IMR-90 (cell line): Measurements from ENCODE around the gene TMEFF1. TPM values are rescaled to one million over a fixed set of nuclear protein-coding genes. Genes with fewer than 3 reads are reported as not detected.
A peak's percentile ranks its signal among the peaks of the same experiment; 100 is the strongest.

Experiments
- ATAC-seq: fragments of 200-7000 bp; cut with Tn5 transposase; 2 replicates; pipeline ENCODE4 v1.9.1; 2020; ENCODE audit warnings: low read depth, mild to moderate bottlenecking, moderate library complexity
- BruUV-seq: library from RNA; stranded (reverse); fragments of 400-500 nt; replicated peaks from 2 replicates; lab custom pipeline; 2021; lab: Mats Ljungman, UMichigan
- CTCF ChIA-PET: fragments of 300-600 bp; formaldehyde crosslinking; extraction: SDS; loops from one replicate; lab custom pipeline; 2021; ENCODE audit warnings: antibody characterized with exemption; lab: Yijun Ruan, JAX
- POLR2A ChIA-PET: fragments of 300-600 bp; sonication (Branson Sonifier 250); formaldehyde crosslinking; loops from one replicate; lab custom pipeline; 2022; ENCODE audit warnings: antibody characterized with exemption; ENCODE audit not compliant: unreplicated experiment; lab: Charles Lee
- DNase-seq: peaks from one replicate; pipeline ENCODE4 v3.0.0; 2013
- H2AFZ ChIP-seq: replicated peaks from 2 replicates; pipeline ENCODE3; 2013; ENCODE audit warnings: low read length, mild to moderate bottlenecking; ENCODE audit not compliant: poor library complexity
- H2AK5ac ChIP-seq: 2 replicates; pipeline ENCODE4 v1.6.1; 2013; ENCODE audit warnings: low read depth, low read length, inconsistent platforms
- H2AK9ac ChIP-seq: replicated peaks from 2 replicates; pipeline ENCODE3; 2013; ENCODE audit warnings: mild to moderate bottlenecking, low read depth, low read length, moderate library complexity; ENCODE audit not compliant: poor library complexity
- H2BK120ac ChIP-seq: 2 replicates; pipeline ENCODE4 v1.6.1; 2013; ENCODE audit warnings: low read depth, low read length, inconsistent platforms
- H2BK15ac ChIP-seq: 3 replicates; pipeline ENCODE4 v1.6.1; 2013; ENCODE audit warnings: low read depth, low read length, inconsistent platforms
- H2BK20ac ChIP-seq: 2 replicates; pipeline ENCODE4 v1.6.1; 2013; ENCODE audit warnings: low read depth, mild to moderate bottlenecking, inconsistent platforms, low read length, moderate library complexity
- H2BK5ac ChIP-seq: 2 replicates; pipeline ENCODE4 v1.6.1; 2013; ENCODE audit warnings: mild to moderate bottlenecking, low read depth, low read length, inconsistent platforms; ENCODE audit not compliant: poor library complexity, severe bottlenecking
- H3K14ac ChIP-seq: replicated peaks from 2 replicates; pipeline ENCODE4 v1.6.1; 2013; ENCODE audit warnings: low read depth, low read length, inconsistent platforms
- H3K18ac ChIP-seq: 2 replicates; pipeline ENCODE4 v1.6.1; 2013; ENCODE audit warnings: low read depth, low read length, control low read depth
- H3K23ac ChIP-seq: 2 replicates; pipeline ENCODE4 v1.6.1; 2013; ENCODE audit warnings: low read depth, low read length, inconsistent platforms
- H3K27ac ChIP-seq: 2 replicates; pipeline ENCODE4 v1.5.1; 2013; ENCODE audit warnings: mild to moderate bottlenecking, control low read depth, low read length; ENCODE audit not compliant: insufficient read depth
- H3K27me3 ChIP-seq: 2 replicates; pipeline ENCODE4 v1.6.1; 2013; ENCODE audit warnings: low read length; ENCODE audit not compliant: control insufficient read depth, insufficient read depth
- H3K36me3 ChIP-seq: 2 replicates; pipeline ENCODE4 v1.6.1; 2013; ENCODE audit warnings: low read length, mixed read lengths; ENCODE audit not compliant: control insufficient read depth, insufficient read depth
- H3K4ac ChIP-seq: 2 replicates; pipeline ENCODE4 v1.6.1; 2013; ENCODE audit warnings: low read depth, low read length, inconsistent platforms
- H3K4me1 ChIP-seq: 2 replicates; pipeline ENCODE4 v1.6.1; 2013; ENCODE audit warnings: low read length, mixed read lengths; ENCODE audit not compliant: control insufficient read depth, insufficient read depth
- H3K4me2 ChIP-seq: 2 replicates; pipeline ENCODE4 v1.6.1; 2013; ENCODE audit warnings: low read depth, mild to moderate bottlenecking, control low read depth, low read length, moderate library complexity
- H3K4me3 ChIP-seq: 2 replicates; pipeline ENCODE4 v1.5.1; 2013; ENCODE audit warnings: low read depth, mild to moderate bottlenecking, control low read depth, low read length, moderate library complexity; ENCODE audit not compliant: insufficient read depth
- H3K56ac ChIP-seq: 2 replicates; pipeline ENCODE4 v1.6.1; 2013; ENCODE audit warnings: low read length, inconsistent platforms; ENCODE audit not compliant: insufficient read depth; ENCODE audit errors: extremely low read depth
- H3K79me1 ChIP-seq, 2 experiments: 2 replicates each; pipeline ENCODE4 v1.6.1; 2013; ENCODE audit warnings: low read length in 2 of 2, inconsistent platforms in 1 of 2, low read depth in 1 of 2
- H3K9ac ChIP-seq: 2 replicates; pipeline ENCODE4 v1.6.1; 2013; ENCODE audit warnings: low read depth, low read length, control low read depth
- H3K9me1 ChIP-seq: 2 replicates; pipeline ENCODE4 v1.6.1; 2013; ENCODE audit warnings: low read length, inconsistent platforms; ENCODE audit not compliant: insufficient read depth
- H3K9me3 ChIP-seq: 2 replicates; pipeline ENCODE4 v1.6.1; 2013; ENCODE audit warnings: low read length; ENCODE audit not compliant: control insufficient read depth, insufficient read depth
- H4K20me1 ChIP-seq: 2 replicates; pipeline ENCODE4 v1.6.1; 2013; ENCODE audit warnings: low read length, inconsistent platforms; ENCODE audit not compliant: insufficient read depth
- H4K5ac ChIP-seq: 2 replicates; pipeline ENCODE4 v1.6.1; 2013; ENCODE audit warnings: mild to moderate bottlenecking, low read depth, low read length, control low read depth
- H4K8ac ChIP-seq, 2 experiments: 2 replicates each; pipeline ENCODE4 v1.6.1; 2013; ENCODE audit warnings: low read depth in 2 of 2, low read length in 2 of 2, control low read depth in 1 of 2, inconsistent platforms in 1 of 2
- H4K91ac ChIP-seq: 2 replicates; pipeline ENCODE4 v1.6.1; 2013; ENCODE audit warnings: low read depth, low read length, inconsistent platforms; ENCODE audit not compliant: insufficient read depth
- CEBPB ChIP-seq: IDR thresholded peaks from 2 replicates; pipeline ENCODE4 v1.6.1; 2012; ENCODE audit warnings: low read depth, low read length, improper control_type of control experiment
- FOS ChIP-seq: fragments of 150-350 bp; IDR thresholded peaks from 2 replicates; pipeline ENCODE4 v1.6.1; 2016; ENCODE audit warnings: low read depth, low read length
- WGBS, 2 experiments: methylation state at CpG; one replicate each; pipeline versions ENCODE4 v1.1.5 to v1.1.7; 2013; ENCODE audit warnings: missing lambda C conversion rate in 2 of 2; ENCODE audit not compliant: insufficient read length in 1 of 2; ENCODE audit errors: extremely low coverage in 2 of 2; 5-methylcytosine and 5-hydroxymethylcytosine counted together
- dilution Hi-C: fragments of 300-500 bp; cut with HindIII; formaldehyde crosslinking; loops from one replicate; pipeline ENCODE4 v1.14.3; 2018; ENCODE audit warnings: low sequenced_read_pairs; ENCODE audit not compliant: unreplicated experiment
- in situ Hi-C: fragments of 300-500 bp; cut with MboI; formaldehyde crosslinking; loops from 3 replicates; pipeline ENCODE4 v1.14.3; 2019; ENCODE audit warnings: low sequenced_read_pairs, inconsistent platforms, mixed read lengths
- intact Hi-C: fragments of 100-400 bp; cut with micrococcal nuclease; formaldehyde crosslinking; loops from 2 replicates; pipeline ENCODE4 v1.10.0; 2022
- polyA plus RNA-seq, 3 experiments: library from polyadenylated mRNA; depleted of rRNA; stranded (reverse); fragments of >200 nt; gene quantifications; 2 replicates each; pipeline ENCODE4 v1.2.3, GENCODE V29; 2012; ENCODE audit warnings: low replicate concordance in 1 of 3
- total RNA-seq: library from RNA; depleted of rRNA; stranded (reverse); fragments of >200 nt; gene quantifications from 2 replicates; pipeline ENCODE4 v1.2.3, GENCODE V29; 2012
- TF ChIP-seq, protein P1 (sequence below): conservative IDR thresholded peaks from 2 replicates; pipeline ENCODE4 v1.5.1; 2012; ENCODE audit warnings: mild to moderate bottlenecking, low read depth, low read length, improper control_type of control experiment
- TF ChIP-seq, protein P2 (sequence below): fragments of 150-350 bp; IDR thresholded peaks from 2 replicates; pipeline ENCODE4 v1.6.1; 2017; ENCODE audit warnings: mild to moderate bottlenecking, antibody characterized with exemption, low read length, low read depth

TMEFF1 gene
- total and polyA plus RNA-seq, 2 of the 4 experiments (the other 2 are of a cell fraction) = 0.62 to 0.90 TPM

DNA sequence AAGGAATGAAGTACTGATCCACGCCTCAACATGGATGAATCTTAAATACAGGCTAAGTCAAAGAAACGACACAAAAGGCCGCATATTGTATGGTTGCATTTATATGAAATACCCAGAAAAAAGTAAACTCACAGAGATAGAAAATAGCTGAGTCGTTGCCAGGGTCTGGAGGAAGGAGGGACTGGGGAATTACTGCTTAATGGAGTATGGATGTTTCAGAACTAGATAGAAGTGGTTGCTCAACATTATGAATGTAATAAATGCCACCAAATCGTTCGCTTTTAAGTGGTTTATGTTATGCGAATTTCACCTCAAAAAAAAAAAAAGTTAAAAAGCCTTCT is 46.8 kb upstream of the TMEFF1 start:
- Histone ChIP-seq H2AFZ (peak overlapping the region; percentile 66), H3K56ac (peak overlapping the region; percentile 84; the same call in 1 of the 2 replicates), H3K4me1 (peaks cover 13% of the 10 kb centered on the region), H2BK15ac (0 out of 3 replicates have a peak overlapping the region, but pooled peaks have one; percentile 7), H3K79me1 (peaks cover 5 to 17% of the 10 kb centered on the region in 2 experiments; a peak in 2 of 4 replicates), H3K27ac (peak overlapping the region; percentile 90), H3K23ac (peak overlapping the region; percentile 72; the same call in 1 of the 2 replicates), H3K18ac (peak overlapping the region; percentile 78; the same call in 1 of the 2 replicates), H3K9me1 (no peaks in the 10 kb centered on the region), H3K4me2 (peak overlapping the region; percentile 96), H3K14ac (peak overlapping the region; percentile 84), H3K9me3 (no peaks in the 10 kb centered on the region), H4K91ac (peak overlapping the region; percentile 72; the same call in 1 of the 2 replicates), H3K9ac (peak overlapping the region; percentile 89), H2AK9ac (no peak overlapping the region), H2BK20ac (peak overlapping the region; percentile 42; the same call in 1 of the 2 replicates), H2AK5ac (no peak overlapping the region), H4K5ac (peak overlapping the region; percentile 76; the same call in 1 of the 2 replicates), H3K36me3 (peaks cover 3% of the 10 kb centered on the region; the same call in 1 of the 2 replicates), H3K4ac (peak overlapping the region; percentile 72), H2BK5ac (peak overlapping the region; percentile 95), H3K4me3 (peak overlapping the region; percentile 66), H4K8ac (peak overlapping the region in 1 of 2 experiments; percentile 57), H3K27me3 (no peaks in the 10 kb centered on the region), H4K20me1 (no peaks in the 10 kb centered on the region), H2BK120ac (peak overlapping the region; percentile 43)
- no CpG with 5 or more reads among the region's 7 CpGs for WGBS, 2 experiments
- ChIA-PET POLR2A (interaction anchor here (0.6 kb wide), 1 partner anchor 427 kb away, joined by 8 read pairs; no protein-coding TSS in a partner anchor), CTCF (interaction anchor here (0.8 kb wide), 2 partner anchors 71 to 161 kb away, joined by 3 read pairs; no protein-coding TSS in a partner anchor)
- TF ChIP-seq, protein P1, sequence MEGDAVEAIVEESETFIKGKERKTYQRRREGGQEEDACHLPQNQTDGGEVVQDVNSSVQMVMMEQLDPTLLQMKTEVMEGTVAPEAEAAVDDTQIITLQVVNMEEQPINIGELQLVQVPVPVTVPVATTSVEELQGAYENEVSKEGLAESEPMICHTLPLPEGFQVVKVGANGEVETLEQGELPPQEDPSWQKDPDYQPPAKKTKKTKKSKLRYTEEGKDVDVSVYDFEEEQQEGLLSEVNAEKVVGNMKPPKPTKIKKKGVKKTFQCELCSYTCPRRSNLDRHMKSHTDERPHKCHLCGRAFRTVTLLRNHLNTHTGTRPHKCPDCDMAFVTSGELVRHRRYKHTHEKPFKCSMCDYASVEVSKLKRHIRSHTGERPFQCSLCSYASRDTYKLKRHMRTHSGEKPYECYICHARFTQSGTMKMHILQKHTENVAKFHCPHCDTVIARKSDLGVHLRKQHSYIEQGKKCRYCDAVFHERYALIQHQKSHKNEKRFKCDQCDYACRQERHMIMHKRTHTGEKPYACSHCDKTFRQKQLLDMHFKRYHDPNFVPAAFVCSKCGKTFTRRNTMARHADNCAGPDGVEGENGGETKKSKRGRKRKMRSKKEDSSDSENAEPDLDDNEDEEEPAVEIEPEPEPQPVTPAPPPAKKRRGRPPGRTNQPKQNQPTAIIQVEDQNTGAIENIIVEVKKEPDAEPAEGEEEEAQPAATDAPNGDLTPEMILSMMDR = no peak
- TF ChIP-seq CEBPB (peak; percentile 76), FOS (no peak)
- TF ChIP-seq, protein P2, sequence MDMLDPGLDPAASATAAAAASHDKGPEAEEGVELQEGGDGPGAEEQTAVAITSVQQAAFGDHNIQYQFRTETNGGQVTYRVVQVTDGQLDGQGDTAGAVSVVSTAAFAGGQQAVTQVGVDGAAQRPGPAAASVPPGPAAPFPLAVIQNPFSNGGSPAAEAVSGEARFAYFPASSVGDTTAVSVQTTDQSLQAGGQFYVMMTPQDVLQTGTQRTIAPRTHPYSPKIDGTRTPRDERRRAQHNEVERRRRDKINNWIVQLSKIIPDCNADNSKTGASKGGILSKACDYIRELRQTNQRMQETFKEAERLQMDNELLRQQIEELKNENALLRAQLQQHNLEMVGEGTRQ = no peak
- intact Hi-C loops (loop anchor here (1.0 to 10.0 kb wide), 5 partner anchors 74 to 1241 kb away; partner anchors contain the start of genes NR4A3 and TEX10), dilution Hi-C loops (no loop called here), in situ Hi-C loops (no loop called here)
- DNase-seq (no peak), ATAC-seq (no peak; the same call in 1 of the 2 replicates)
- BruUV-seq = no TSS peak
